Mesendoderm (in vitro differentiated cells): ENCODE results near the gene ZC3H4.
A peak's percentile ranks its signal among the peaks of the same experiment; 100 is the strongest.

Experiments
- DNase-seq: peaks from one replicate; pipeline ENCODE4 v3.0.0; 2013
- H2AK5ac ChIP-seq: 2 replicates; pipeline ENCODE4 v1.6.1; 2013; ENCODE audit warnings: low read length, inconsistent platforms
- H2BK120ac ChIP-seq: 2 replicates; pipeline ENCODE4 v1.6.1; 2013; ENCODE audit warnings: low read depth, mild to moderate bottlenecking, low read length, moderate library complexity, mixed read lengths
- H2BK15ac ChIP-seq: replicated peaks from 2 replicates; pipeline ENCODE4 v1.6.1; 2013; ENCODE audit warnings: low read depth, mild to moderate bottlenecking, moderate library complexity
- H2BK5ac ChIP-seq: 2 replicates; pipeline ENCODE4 v1.6.1; 2013; ENCODE audit warnings: low read length, inconsistent platforms
- H3K18ac ChIP-seq: 2 replicates; pipeline ENCODE4 v1.6.1; 2013; ENCODE audit warnings: mild to moderate bottlenecking, low read length, mixed read lengths
- H3K23ac ChIP-seq: one replicate; pipeline ENCODE4 v1.6.1; 2013; ENCODE audit warnings: low read length
- H3K27ac ChIP-seq: 2 replicates; pipeline ENCODE4 v1.5.1; 2013; ENCODE audit warnings: low read depth, mild to moderate bottlenecking, inconsistent platforms, low read length, moderate library complexity
- H3K27me3 ChIP-seq: 2 replicates; pipeline ENCODE4 v1.6.1; 2013; ENCODE audit warnings: low read length, control low read depth, mild to moderate bottlenecking, inconsistent platforms; ENCODE audit not compliant: insufficient read depth, poor library complexity
- H3K36me3 ChIP-seq: 2 replicates; pipeline ENCODE4 v1.6.1; 2013; ENCODE audit warnings: low read length, inconsistent platforms; ENCODE audit not compliant: control insufficient read depth, insufficient read depth
- H3K4ac ChIP-seq: one replicate; pipeline ENCODE4 v1.6.1; 2013; ENCODE audit warnings: low read depth, mild to moderate bottlenecking, low read length, moderate library complexity
- H3K4me1 ChIP-seq: 2 replicates; pipeline ENCODE4 v1.6.1; 2013; ENCODE audit warnings: low read depth, low read length, inconsistent platforms; ENCODE audit not compliant: control insufficient read depth
- H3K4me2 ChIP-seq: 2 replicates; pipeline ENCODE4 v1.6.1; 2013; ENCODE audit warnings: low read length
- H3K4me3 ChIP-seq: 2 replicates; pipeline ENCODE4 v1.5.1; 2013; ENCODE audit warnings: mild to moderate bottlenecking, low read length
- H3K56ac ChIP-seq: one replicate; pipeline ENCODE4 v1.6.1; 2013; ENCODE audit warnings: low read length
- H3K79me1 ChIP-seq: 2 replicates; pipeline ENCODE4 v1.6.1; 2013; ENCODE audit warnings: low read length, inconsistent platforms
- H3K79me2 ChIP-seq: 2 replicates; pipeline ENCODE4 v1.6.1; 2013; ENCODE audit warnings: mild to moderate bottlenecking, low read length; ENCODE audit not compliant: control insufficient read depth, insufficient read depth
- H3K9ac ChIP-seq: 2 replicates; pipeline ENCODE4 v1.6.1; 2013; ENCODE audit warnings: low read length, inconsistent platforms
- H4K5ac ChIP-seq: one replicate; pipeline ENCODE4 v1.6.1; 2013; ENCODE audit warnings: low read length
- H4K8ac ChIP-seq: one replicate; pipeline ENCODE4 v1.6.1; 2013; ENCODE audit warnings: low read depth, mild to moderate bottlenecking, control low read depth, low read length, moderate library complexity
- WGBS: extraction: QIAGEN DNeasy Blood & Tissue Kit; methylation state at CpG from one replicate; pipeline ENCODE4 v1.1.7; 2013; ENCODE audit warnings: low lambda C conversion rate, missing lambda C conversion rate; ENCODE audit not compliant: insufficient coverage; ENCODE audit errors: extremely low coverage; 5-methylcytosine and 5-hydroxymethylcytosine counted together

Gene ZC3H4

GRCh38 chr19:47123406-47123805 is 9.8 kb upstream of the ZC3H4 start:
- Histone ChIP-seq H3K4me1 (no peaks in the 10 kb centered on the region), H3K4me3 (no peak overlapping the region), H3K9ac (no peak overlapping the region), H2BK5ac (no peak overlapping the region), H4K8ac (no peak overlapping the region), H3K79me1 (no peaks in the 10 kb centered on the region), H3K79me2 (no peaks in the 10 kb centered on the region), H3K18ac (no peak overlapping the region), H3K23ac (no peak overlapping the region), H2AK5ac (no peak overlapping the region), H4K5ac (no peak overlapping the region), H3K56ac (no peak overlapping the region), H3K36me3 (no peaks in the 10 kb centered on the region), H3K4ac (no peak overlapping the region), H3K27ac (no peak overlapping the region), H2BK15ac (no peak overlapping the region), H2BK120ac (no peak overlapping the region), H3K4me2 (no peak overlapping the region), H3K27me3 (no peaks in the 10 kb centered on the region)
- DNase-seq, result no peak
- WGBS, result no CpG with 5 or more reads among the region's 7 CpGs

DNA sequence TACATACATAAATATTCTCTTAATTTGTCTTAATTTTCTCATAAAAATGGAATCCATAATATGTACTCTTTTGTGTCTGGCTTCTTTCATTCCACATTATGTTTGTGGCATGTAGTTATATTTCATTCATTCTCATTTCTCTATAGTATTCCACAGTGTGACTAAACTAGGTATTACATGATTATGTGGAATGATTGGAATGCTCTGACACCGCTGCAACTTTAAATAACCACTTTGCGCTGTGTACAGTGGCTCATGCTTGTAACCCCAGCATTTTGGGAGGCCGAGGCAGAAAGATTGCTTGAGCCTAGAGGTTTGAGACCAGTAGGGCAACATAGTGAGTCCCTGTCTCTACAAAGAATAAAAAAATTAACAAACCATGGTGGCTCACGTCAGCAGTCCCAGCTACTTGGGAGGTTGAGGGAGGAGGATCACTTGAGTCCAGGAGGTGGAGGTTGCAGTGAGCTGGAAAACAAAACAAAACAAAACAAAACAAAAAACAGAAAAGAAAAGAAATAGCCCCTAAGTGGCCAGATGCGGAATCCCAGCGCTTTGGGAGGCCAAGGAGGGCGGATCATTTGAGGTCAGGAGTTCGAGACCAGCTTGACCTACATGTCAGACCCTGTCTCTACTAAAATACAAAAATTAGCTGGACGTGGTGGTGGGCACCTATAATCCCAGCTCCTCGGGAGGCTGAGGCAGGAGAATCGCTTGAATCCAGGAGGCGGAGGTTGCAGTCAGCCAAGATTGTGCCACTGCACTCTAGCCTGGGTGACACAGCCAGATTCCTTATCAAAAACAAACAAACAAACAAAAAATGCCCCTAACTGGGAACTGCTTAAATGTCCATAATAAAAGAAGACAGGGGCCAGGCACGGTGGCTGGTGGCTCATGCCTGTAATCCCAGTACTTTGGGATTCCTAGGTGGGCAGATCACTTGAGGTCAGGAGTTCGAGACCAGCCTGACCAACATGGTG is 9.1 kb upstream of the ZC3H4 start:
- Histone ChIP-seq H3K9ac (no peak overlapping the region), H3K27ac (no peak overlapping the region), H3K4ac (no peak overlapping the region), H3K4me3 (no peak overlapping the region), H2BK5ac (no peak overlapping the region), H3K79me2 (no peaks in the 10 kb centered on the region), H3K27me3 (no peaks in the 10 kb centered on the region), H3K56ac (no peak overlapping the region), H3K4me2 (no peak overlapping the region), H2BK15ac (no peak overlapping the region), H2AK5ac (no peak overlapping the region), H3K4me1 (no peaks in the 10 kb centered on the region), H4K5ac (no peak overlapping the region), H3K18ac (no peak overlapping the region), H3K36me3 (no peaks in the 10 kb centered on the region), H3K23ac (no peak overlapping the region), H3K79me1 (no peaks in the 10 kb centered on the region), H4K8ac (no peak overlapping the region), H2BK120ac (no peak overlapping the region)
- no CpG with 5 or more reads among the region's 14 CpGs for WGBS
- DNase-seq, result no peak

DNA sequence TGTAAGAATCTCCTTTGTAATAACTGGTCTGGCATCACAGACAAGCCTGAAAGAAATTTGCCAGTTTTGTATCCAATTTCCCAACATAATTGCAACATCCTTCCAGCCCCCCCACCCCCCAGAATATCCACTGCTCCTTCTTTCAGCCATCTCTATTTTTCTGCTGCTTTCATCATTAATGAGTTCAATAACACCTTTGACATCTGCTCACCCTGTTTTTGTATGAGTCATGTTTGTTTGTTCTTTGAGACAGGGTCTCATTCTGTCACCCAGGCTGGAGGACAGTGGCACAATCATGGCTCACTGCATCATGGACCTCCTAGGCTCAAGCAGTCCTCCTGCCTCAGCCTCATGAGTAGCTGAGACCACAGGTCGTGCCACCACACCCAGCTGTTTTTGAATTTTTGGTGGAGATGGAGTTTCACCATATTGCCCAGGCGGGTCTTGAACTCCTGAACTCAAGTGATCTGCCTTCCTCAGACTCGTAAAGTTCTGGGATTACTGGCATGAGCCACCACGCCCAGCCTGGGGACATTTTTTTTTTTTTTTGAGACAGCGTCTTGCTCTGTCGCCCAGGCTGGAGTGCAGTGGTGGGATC is 7.0 kb upstream of the ZC3H4 start:
- H3K9ac ChIP-seq, result no peak overlapping the region
- H3K23ac ChIP-seq, result no peak overlapping the region
- H3K56ac ChIP-seq, result no peak overlapping the region
- H3K79me1 ChIP-seq, result no peaks in the 10 kb centered on the region
- no peak overlapping the region for H3K4me3 ChIP-seq
- H3K18ac ChIP-seq, result no peak overlapping the region
- H3K4ac ChIP-seq, result no peak overlapping the region
- no peak overlapping the region for H4K5ac ChIP-seq
- H3K4me2 ChIP-seq, result no peak overlapping the region
- no peak overlapping the region for H3K27ac ChIP-seq
- H3K27me3 ChIP-seq, result no peaks in the 10 kb centered on the region
- no peaks in the 10 kb centered on the region for H3K36me3 ChIP-seq
- H3K4me1 ChIP-seq, result no peaks in the 10 kb centered on the region
- no peak overlapping the region for H4K8ac ChIP-seq
- WGBS, result no CpG with 5 or more reads among the region's 6 CpGs
- no peak overlapping the region for H2BK120ac ChIP-seq
- no peak for DNase-seq
- H2AK5ac ChIP-seq, result no peak overlapping the region
- no peak overlapping the region for H2BK15ac ChIP-seq
- H3K79me2 ChIP-seq, result no peaks in the 10 kb centered on the region
- no peak overlapping the region for H2BK5ac ChIP-seq

- Histone ChIP-seq H2BK15ac (no peak overlapping the region), H3K27ac (peak overlapping the region; percentile 98), H3K4me1 (no peaks in the 10 kb centered on the region), H3K27me3 (no peaks in the 10 kb centered on the region), H3K36me3 (no peaks in the 10 kb centered on the region), H3K79me1 (no peaks in the 10 kb centered on the region), H3K18ac (no peak overlapping the region), H3K23ac (no peak overlapping the region), H2AK5ac (no peak overlapping the region), H3K4me3 (no peak overlapping the region), H4K8ac (no peak overlapping the region), H3K4me2 (no peak overlapping the region), H3K56ac (peak overlapping the region; percentile 45), H3K79me2 (peaks cover 27% of the 10 kb centered on the region), H2BK5ac (no peak overlapping the region), H4K5ac (no peak overlapping the region), H3K9ac (peak overlapping the region; percentile 11), H2BK120ac (no peak overlapping the region), H3K4ac (peak overlapping the region; percentile 17)
- no peak for DNase-seq
- no CpG with 5 or more reads among the region's 26 CpGs for WGBS
These were observed 475 bp upstream of the ZC3H4 start for GRCh38 chr19:47113850-47114651.

DNA sequence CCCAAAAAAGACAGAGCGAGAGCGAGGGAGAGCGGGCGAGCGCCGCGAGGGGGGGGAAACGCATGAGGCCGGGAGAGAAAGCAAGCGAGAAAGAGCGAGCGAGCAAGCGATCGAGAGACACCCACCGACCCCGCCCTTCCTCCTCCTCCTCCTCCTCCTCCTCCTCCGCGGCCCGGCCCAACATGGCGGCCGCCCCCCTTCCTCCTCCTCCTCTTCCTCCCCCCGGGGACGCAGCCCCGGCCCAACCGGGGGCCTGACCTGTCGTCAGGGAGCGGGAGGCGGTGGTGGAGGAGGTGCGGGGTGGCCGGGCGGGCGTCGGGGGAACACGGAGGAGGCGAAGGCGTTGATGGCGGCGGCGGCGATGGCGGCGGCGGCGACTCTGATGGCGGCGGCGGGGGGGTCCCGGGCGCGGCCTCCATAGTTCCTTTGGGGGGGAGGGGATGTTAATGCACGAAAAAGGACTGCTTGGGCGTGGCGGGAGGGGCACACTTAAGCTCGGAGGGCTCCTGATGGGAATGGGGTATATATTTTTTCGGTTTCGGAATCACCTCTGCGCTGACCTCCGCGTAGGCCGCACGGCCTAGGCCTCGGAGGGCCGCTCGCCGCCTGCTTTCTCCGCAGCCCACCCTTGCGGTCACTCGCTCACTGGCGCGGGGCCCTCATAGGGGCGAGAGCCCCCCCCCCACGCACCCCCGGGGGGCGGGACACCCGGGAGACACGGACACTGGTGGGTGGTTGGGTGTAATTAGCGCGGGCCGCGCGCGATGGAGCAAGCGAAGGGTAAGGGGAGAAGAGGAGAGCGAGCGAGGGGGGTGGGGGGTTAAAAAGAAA is 1.2 kb downstream of the ZC3H4 start:
- no peak overlapping the region for H4K5ac ChIP-seq
- peak overlapping the region; percentile 97 for H4K8ac ChIP-seq
- peak overlapping the region; percentile 99 for H3K27ac ChIP-seq
- peak overlapping the region; percentile 99 for H3K9ac ChIP-seq
- H3K4ac ChIP-seq, result peak overlapping the region; percentile 100
- WGBS, result no CpG with 5 or more reads among the region's 85 CpGs
- H2BK15ac ChIP-seq, result no peak overlapping the region
- no peaks in the 10 kb centered on the region for H3K4me1 ChIP-seq
- peak overlapping the region; percentile 99 for H3K56ac ChIP-seq
- H3K4me3 ChIP-seq, result peak overlapping the region; percentile 74
- peak; percentile 87 for DNase-seq
- no peaks in the 10 kb centered on the region for H3K36me3 ChIP-seq
- H3K4me2 ChIP-seq, result peak overlapping the region; percentile 74
- peaks cover under 1% of the 10 kb centered on the region for H3K79me1 ChIP-seq
- H3K27me3 ChIP-seq, result no peaks in the 10 kb centered on the region
- H2AK5ac ChIP-seq, result peak overlapping the region; percentile 14
- H2BK5ac ChIP-seq, result peak overlapping the region; percentile 96
- H3K18ac ChIP-seq, result peak overlapping the region; percentile 98
- peak overlapping the region; percentile 95 for H2BK120ac ChIP-seq
- peak overlapping the region; percentile 83 for H3K23ac ChIP-seq
- H3K79me2 ChIP-seq, result peaks cover 37% of the 10 kb centered on the region
